KOPT-K1 (cell line): Measurements from ENCODE around the gene CCND2.

Experiments used
- H3K27ac ChIP-seq: fragments of 200-600 bp; sonication (generic); 2 replicates; pipeline ENCODE4 v1.5.1; 2016; ENCODE audit warnings: antibody characterized with exemption, mild to moderate bottlenecking, low read depth, low read length; ENCODE audit not compliant: poor library complexity, severe bottlenecking
- H3K36me3 ChIP-seq: fragments of 200-600 bp; sonication (generic); 2 replicates; pipeline ENCODE4 v1.5.1; 2017; ENCODE audit warnings: antibody characterized with exemption, mild to moderate bottlenecking, low read length, moderate library complexity; ENCODE audit not compliant: insufficient read depth
- H3K9me3 ChIP-seq: fragments of 200-600 bp; sonication (generic); 2 replicates; pipeline ENCODE4 v1.5.1; 2017; ENCODE audit warnings: antibody characterized with exemption, low read length, mild to moderate bottlenecking; ENCODE audit not compliant: insufficient read depth, poor library complexity, severe bottlenecking

Gene CCND2

GRCh38 chr12:4308334-4308950 lies 34.9 kb downstream of the CCND2 start:
- H3K9me3 ChIP-seq, result no peaks in the 10 kb centered on the region
- no peak overlapping the region for H3K27ac ChIP-seq
- no peaks in the 10 kb centered on the region for H3K36me3 ChIP-seq

GRCh38 chr12:4311776-4312175 lies 38.2 kb downstream of the CCND2 start:
- no peak overlapping the region for H3K27ac ChIP-seq
- no peaks in the 10 kb centered on the region for H3K36me3 ChIP-seq
- H3K9me3 ChIP-seq, result no peaks in the 10 kb centered on the region

GRCh38 chr12:4312251-4312650 lies 38.7 kb downstream of the CCND2 start:
- Histone ChIP-seq H3K36me3 (no peaks in the 10 kb centered on the region), H3K27ac (no peak overlapping the region), H3K9me3 (no peaks in the 10 kb centered on the region)

- H3K36me3 ChIP-seq, result no peaks in the 10 kb centered on the region
- peak overlapping the region; percentile 54 for H3K27ac ChIP-seq
- no peaks in the 10 kb centered on the region for H3K9me3 ChIP-seq
These were observed 46.9 kb downstream of the CCND2 start for GRCh38 chr12:4320497-4320852.

GRCh38 chr12:4320853-4321701 lies 47.5 kb downstream of the CCND2 start, which contains the start of gene TIGAR:
TSS of gene TIGAR (plus strand) at chr12:4321213. CDS start at chr12:4321272, 59 bp downstream.
- Histone ChIP-seq H3K27ac (peak within 1 kb of the TSS; percentile 54), H3K36me3 (no peaks in the 10 kb centered on the region), H3K9me3 (no peaks in the 10 kb centered on the region)

- no peak overlapping the region for H3K27ac ChIP-seq
- no peaks in the 10 kb centered on the region for H3K36me3 ChIP-seq
- no peaks in the 10 kb centered on the region for H3K9me3 ChIP-seq
These were observed 49.2 kb downstream of the CCND2 start for GRCh38 chr12:4322726-4323125.
